GM19099 (cell line): ENCODE measurements around the gene LRSAM1.

Experiments used
- POLR2A ChIP-seq: IDR thresholded peaks from 3 replicates; pipeline ENCODE4 v1.6.1; 2011; ENCODE audit warnings: low read depth; ENCODE audit not compliant: insufficient read length; ENCODE audit errors: extremely low read depth

LRSAM1 gene

DNA sequence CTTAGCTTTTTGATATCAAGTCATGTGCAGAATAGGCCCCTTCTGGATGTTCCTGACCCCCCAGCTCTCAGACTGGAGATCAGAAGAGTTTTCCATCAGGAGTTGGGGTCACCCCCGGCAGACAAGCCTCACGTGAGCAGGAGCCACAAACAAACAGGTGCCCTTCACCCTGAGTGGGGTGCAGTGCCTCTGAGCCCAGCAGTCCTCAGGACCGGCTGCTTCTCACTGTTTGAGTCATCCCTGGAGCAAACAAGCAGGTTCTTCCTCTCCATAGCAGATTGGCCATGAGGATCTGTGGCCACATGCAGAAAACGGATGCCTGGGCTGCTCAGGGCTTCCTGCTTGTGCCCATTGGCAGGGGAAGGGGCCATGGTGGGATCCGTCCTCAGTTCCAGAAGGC lies 47.0 kb downstream of the LRSAM1 start:
- TF ChIP-seq POLR2A: no peak

DNA sequence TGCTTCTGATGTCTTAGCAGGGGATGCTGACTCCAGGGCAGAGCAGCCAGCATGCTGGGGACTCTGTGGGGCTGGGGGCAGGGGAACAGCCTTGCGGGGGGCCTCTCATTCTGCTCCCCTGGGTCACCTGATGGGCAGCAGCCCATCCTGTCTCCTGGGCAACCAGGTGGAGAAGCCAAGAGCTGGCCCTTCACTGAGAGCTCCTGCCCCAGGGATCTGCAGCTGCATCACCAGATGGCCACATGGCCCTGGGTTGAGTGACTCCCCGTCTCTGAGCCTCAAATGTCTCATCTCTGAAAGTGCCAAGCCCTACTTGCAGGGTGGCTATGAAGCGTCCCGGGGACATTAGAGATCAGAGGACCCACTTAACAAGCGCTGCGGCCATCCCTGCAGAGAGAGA lies 49.1 kb downstream of the LRSAM1 start:
- TF ChIP-seq POLR2A: no peak

DNA sequence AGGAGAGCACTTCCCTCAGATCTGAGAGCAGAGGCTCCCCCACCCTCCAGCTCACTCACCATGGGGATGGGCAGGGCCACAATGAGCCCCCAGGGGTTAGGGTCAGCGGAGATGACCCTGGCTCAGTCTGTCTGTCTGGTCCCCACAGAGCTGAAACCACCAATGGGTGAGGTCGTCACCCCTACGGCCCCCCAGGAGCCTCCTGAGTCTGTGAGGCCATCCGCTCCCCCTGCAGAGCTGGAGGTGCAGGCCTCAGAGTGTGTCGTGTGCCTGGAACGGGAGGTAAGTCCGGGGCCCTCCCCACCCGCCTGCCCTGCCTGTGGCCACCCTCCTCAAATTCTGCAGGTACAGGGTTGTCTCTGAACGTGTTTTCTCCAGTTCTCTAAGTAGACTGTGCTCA lies 49.6 kb downstream of the LRSAM1 start:
- no peak for TF ChIP-seq POLR2A

DNA sequence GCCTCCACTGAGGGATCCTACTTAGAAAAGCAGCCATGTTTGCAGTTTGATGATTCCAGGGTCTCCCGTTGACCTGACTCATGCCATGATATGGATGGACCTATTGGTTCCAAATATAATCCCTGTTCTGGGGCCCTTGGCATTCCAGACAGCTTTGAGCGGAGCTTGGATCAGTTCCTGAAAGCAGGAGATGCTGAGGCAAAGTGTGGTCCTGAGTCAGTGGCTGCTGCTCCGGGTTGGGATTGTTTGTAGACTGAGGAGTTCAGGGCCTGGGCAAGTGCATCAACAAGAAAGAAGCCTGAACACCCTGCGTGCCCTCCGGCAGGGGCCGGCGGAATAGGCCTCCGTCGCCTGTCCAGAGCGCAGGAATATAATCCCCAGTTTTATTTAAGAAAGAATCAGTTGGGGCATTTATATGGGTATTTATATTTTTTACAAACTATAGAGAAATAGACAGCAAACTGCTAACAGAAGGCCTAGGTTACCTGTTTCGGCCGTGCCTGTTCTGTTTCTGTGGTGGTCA lies 50.6 kb downstream of the LRSAM1 start:
- TF ChIP-seq POLR2A: no peak

DNA sequence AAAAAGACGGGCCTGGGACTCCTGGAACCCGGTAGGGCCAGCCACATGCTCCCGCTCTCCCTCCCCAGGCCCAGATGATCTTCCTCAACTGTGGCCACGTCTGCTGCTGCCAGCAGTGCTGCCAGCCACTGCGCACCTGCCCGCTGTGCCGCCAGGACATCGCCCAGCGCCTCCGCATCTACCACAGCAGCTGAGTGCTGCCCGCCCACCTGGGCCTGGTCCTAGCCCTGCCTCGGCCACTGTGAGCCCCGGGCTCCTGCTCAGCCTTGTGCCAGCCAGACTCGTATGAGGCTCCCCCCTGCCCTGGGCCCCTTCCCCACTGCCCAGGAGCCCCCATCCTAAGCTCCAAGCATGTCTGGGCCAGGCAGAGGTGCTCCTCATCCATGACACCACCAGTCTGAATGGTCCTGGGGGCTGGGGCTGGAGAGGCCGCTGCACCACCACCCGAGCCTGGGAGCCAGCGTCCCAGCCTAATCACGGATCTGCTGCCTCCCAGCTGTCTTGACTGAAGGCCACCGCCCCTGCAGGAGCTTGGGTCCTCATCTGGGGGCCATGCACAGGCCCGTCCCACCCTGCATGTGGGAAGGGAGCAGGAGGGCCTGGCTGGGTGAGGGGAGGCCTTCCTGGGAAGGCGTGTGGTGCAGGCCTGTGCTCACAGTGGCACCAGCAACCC lies 51.5 kb downstream of the LRSAM1 start:
- TF ChIP-seq POLR2A: no peak

DNA sequence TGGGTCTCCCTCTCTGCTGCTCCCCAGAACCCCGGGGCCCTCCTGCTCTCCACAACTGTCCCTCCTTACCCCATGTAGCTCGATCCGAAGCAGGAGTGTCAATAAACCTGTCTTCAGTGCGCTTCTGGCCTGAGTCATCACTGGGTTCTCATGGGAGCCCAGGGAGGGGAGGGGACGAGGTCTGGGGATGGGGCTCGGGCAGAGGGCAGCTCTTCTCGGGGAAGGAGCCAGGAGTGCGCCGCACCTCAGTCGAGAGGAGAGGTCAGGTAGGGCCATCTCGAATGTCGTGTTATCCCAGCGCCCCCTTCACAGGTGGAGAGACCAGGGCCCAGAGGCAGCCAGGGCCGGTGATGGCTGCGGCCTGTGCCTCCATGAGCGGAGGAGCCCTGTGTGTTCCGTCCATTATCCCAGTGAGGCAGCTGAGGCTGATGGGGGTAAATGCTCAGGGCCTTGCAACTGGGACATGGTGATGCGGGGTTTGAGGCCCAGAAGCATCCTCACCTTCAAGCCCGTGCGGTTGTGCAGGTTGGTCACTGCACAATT lies 52.1 kb downstream of the LRSAM1 start:
- no peak for TF ChIP-seq POLR2A

DNA sequence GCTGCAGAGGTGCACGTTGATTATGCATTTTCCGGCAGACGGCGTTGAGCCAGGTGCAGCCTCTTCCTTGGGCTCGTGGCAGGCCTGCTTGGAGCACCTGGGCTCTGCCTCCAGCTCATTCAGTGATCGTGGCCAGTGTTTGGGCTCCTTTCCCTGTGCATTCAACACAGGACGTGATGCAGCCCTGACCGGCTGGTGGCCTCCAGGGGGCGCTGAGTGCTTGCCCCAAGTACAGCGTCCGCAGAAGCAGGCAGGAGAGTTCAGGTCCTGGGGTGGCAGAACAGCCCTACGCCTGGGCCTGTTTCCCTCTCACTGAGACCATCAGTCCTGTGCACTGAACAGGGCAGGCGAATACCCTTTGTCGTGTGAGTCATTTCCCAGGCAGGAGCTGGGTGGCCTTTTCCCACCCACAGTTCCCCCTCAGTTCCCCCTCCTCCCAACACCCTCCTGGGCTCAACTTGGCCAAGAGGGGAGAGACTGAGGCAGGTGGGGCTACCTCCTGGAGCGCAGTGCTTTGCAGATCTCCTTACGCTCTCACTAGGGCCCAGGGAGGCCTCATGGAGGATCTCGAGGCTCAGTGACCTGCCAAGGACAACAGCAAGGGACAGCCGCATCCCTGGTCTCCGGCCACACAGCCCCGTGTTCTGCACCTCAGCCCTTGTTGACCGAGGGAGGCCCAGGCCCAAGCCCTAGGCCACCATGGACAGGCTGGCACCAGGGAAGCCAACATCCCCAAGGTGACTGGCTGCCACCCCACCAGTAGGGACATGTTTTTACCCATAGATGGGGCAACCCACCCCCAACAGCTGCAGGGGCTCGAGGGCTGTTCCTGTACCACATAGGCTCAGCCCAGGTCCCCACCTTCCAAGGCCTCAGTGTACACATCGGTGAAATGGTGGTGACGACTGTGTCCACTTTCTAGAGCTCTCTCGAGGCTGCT lies 52.9 kb downstream of the LRSAM1 start:
- no peak for TF ChIP-seq POLR2A

DNA sequence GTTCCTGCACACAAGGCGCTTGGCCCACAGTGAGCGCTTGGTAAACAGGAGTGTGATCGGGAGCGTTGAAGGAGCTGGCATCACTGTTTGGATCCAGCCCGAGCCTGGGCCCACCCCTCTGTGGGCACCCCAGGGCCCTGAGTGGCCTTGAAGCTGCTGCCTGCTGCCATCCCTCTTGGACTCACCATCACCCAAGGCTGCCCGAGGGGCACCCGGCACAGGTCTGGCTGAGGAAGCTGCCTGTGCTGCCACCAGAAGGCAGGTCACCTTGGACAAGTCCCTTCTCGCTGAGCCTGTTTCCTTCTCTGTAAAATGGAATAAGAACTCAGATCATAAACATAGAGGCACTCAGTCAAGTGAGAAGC lies 53.6 kb downstream of the LRSAM1 start:
- no peak for TF ChIP-seq POLR2A

DNA sequence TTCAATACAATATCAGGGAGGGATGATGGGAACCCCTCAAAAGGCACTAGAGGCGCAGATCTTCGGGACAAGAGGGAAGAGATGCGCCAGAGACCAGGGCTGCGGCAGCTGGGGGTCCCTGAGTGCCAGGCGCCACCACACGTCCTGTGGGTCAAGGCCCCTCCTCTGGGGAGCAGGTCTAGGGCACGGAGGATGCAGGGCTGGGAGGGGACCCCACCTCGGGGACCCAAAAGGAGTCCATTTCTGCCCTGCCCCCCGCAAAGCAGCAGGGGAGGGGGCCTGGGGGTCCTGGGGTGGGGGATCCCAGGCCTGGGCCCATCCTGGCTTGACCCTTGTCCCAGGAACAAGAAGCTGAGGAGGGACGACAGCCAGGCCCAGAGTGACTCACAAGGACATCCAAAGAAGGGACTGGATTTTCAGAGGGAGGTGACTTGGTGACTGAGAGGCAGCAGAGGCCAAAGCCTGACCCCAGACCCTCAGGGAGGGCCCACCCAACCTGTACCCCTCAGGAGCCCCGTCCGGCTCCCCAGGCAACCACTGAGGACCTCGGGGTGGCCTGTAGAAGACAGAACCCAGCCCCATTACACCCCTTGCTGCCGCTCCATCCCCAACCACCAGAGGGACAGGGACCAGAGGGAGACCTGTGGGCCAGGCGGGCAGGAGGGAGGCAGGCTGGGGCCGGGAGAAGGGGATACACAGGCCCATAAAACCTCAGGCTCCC lies 54.2 kb downstream of the LRSAM1 start:
- no peak for TF ChIP-seq POLR2A

DNA sequence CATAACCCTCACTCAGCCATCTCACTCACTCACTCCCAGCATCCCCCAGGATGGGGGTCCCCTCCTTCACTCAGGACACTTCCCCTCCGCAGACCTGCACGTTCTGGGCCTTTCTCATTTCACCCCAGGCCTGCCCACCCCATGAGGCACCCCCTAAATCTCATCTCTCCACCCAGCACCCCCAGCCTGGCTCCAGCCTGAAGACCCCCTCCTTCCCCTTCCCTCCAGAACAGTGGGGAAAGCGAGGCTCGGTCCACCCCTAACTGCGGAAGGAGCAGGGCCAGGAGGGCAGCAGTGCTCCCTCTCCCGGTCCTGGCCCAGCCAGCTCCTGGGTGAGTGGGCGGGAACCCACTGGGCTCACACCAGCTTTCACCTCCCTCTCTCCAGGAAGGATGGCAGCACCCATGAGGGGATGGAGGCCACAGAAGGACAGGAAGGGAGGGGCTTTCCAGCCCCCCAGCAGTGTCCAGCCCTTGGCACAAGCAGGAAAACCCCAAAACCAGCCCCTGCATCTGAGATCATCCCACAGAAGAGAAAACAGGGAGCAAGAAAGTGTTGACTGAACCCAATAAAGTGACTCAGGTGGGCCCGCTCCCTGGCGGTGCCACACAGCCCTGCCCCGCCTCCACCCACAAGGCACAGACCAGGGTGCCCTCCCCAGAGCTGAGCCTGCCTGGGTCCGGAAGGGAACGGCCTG lies 55.0 kb downstream of the LRSAM1 start:
- no peak for TF ChIP-seq POLR2A

DNA sequence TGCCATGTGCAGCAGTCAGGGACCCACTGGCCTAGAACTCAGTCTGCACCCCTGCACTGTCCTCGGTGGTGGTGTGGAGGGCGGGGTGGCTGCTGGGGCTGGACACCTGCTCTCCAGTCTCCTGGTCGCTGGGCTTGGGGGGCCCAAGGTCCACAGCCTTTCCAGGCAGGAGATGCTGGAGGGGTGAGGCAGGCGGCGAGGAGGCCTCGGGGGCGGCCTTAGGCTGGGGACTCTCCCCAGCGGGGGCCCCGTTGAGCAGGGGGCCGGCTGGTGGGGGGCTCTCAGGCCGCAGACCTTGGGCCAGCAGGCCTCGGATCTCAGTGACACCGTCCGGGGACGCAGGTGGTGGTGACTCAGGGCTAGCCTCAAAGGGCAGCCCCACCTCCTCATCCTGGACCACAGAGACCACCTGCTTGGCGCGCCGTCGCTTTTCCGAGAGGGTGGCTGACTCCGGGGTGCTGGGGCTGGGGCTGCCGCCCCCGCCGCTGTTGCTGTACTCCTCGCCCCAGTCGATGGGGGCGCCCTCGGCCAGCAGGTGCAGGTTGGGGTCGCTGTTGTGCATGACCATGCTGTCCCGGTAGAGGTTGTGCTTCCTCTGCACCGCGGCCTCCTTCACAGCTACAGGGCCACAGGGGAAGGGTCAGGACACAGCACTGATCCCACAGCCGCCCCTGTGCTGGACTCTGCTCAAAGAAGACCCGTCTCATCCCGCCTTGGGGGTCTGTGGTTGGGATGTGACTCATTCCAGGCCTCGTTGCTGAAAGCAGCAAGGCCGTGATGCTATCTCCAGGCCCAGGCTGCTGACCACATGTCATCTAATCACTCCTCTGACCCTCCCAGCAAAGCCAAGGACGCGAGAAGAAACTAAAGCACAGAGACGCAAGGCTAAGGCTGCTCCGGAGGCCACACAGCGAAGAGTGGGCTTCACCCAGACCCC lies 55.8 kb downstream of the LRSAM1 start:
- no peak for TF ChIP-seq POLR2A

DNA sequence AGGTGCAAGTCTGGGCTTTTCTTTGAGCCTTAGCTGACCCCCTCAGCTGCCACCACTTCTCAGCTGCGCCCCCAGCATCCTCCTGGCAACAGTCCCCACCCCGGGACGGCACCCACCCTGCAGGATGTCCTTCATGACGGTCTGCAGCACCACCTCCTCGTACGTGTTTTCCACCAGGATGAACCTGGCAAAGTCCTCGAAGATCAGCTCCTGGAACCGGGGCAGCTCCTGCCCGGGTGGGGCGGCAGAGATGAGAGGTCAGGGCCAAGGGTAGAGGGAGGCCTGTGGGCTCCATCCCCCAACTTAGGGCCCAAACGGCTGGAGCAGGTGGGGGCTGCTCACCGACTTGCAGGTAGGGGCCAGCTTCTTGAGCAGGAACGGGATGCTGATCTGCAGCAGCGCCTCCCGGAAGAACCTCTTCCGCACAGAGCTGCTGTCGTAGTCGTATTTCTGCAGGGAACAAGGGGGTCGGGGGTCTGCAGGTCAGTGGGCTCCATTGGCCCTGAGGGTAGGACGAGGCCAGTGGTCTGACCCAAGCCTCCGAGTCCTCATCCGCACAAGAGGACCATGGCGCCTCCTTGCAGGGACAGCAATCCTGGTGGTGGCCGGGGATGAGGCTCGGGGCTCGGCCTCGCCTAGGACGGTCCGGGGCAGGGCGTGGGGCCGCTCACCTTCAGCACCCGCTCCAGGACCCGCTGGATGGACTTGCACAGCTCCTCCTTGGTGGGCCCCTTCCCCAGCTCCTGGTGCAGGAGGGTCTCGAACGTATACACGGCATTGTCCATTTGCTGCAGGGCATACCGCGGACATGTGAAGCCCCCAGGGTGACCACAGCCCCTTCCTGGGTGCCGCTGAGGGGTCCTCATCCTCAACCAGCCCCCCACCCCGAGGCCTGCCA lies 56.7 kb downstream of the LRSAM1 start:
- no peak for TF ChIP-seq POLR2A

DNA sequence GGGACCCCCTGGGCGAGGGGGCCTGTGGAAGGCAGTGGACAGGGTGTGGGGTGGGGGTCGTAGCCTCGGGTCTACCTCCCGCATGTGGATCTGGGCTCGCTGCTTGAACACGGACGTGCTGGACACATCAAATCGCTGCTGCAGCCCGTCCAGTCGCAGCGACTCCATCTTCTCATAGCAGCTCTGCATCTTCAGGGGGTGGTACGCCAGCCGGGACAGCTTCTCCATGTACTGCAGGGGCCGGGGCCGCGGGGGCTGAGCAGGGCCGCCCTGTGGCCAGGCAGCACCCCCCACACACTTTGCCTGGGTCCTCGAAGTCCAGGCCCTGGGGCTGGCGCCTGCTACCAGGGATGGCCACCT lies 57.6 kb downstream of the LRSAM1 start:
- no peak for TF ChIP-seq POLR2A
